ENCODE measurements around the gene DAB1.

Gene DAB1

DNA sequence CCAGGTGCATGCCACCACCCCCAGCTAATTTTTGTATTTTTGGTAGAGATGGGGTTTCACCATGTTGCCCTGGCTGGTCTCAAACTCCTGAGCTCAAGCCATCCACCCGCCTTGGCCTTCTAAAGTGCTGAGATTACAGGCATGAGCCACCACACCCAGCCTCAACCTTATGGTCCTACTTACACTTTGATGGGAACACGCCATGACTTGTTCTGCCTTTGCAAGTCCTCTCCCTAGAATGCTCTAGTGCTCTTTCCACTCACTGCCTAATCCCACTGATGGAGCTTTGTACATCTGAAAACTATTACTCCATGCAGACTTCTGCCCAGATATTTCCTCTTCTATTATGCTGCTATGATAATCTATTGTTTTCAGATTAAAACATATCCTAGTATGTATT is 174.3 kb downstream of the DAB1 start:
- no peak for DNase-seq
- no peaks in the 10 kb centered on the region for H3K9me3 ChIP-seq
- no peak overlapping the region for H3K27ac ChIP-seq
- H3K27me3 ChIP-seq = no peaks in the 10 kb centered on the region
- no peak overlapping the region for H3K4me3 ChIP-seq
- TF ChIP-seq, protein P1, sequence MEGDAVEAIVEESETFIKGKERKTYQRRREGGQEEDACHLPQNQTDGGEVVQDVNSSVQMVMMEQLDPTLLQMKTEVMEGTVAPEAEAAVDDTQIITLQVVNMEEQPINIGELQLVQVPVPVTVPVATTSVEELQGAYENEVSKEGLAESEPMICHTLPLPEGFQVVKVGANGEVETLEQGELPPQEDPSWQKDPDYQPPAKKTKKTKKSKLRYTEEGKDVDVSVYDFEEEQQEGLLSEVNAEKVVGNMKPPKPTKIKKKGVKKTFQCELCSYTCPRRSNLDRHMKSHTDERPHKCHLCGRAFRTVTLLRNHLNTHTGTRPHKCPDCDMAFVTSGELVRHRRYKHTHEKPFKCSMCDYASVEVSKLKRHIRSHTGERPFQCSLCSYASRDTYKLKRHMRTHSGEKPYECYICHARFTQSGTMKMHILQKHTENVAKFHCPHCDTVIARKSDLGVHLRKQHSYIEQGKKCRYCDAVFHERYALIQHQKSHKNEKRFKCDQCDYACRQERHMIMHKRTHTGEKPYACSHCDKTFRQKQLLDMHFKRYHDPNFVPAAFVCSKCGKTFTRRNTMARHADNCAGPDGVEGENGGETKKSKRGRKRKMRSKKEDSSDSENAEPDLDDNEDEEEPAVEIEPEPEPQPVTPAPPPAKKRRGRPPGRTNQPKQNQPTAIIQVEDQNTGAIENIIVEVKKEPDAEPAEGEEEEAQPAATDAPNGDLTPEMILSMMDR (IDR thresholded peaks at IDR 0.05) = no peak
- H3K36me3 ChIP-seq = no peaks in the 10 kb centered on the region
- intact Hi-C loops (cut with DNase I; ENCODE audit: low total_unique reads) = no loop called here
- no peaks in the 10 kb centered on the region for H3K4me1 ChIP-seq

DNA sequence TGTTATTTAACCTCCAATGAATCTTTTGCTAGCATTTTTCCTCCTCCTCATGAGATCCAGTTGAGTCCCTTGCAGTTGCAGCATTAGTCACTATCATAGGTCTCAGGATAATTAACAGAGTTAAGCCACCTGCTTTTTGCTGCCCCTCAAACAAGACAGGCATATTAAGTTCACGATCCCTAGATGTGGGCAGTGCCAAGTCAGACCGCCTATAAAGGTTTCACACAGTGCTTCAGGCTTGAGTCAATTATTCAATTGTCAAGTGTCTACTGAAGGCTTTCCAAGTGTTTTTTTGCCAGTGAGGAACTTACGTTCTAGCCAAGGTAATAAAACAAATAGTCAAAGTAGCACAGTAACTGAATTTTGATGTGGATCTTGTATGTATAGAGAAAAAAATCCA is 175.0 kb downstream of the DAB1 start:
- intact Hi-C loops (cut with DNase I; ENCODE audit: low total_unique reads) = no loop called here
- TF ChIP-seq, protein P1 (IDR thresholded peaks at IDR 0.05) = no peak

DNA sequence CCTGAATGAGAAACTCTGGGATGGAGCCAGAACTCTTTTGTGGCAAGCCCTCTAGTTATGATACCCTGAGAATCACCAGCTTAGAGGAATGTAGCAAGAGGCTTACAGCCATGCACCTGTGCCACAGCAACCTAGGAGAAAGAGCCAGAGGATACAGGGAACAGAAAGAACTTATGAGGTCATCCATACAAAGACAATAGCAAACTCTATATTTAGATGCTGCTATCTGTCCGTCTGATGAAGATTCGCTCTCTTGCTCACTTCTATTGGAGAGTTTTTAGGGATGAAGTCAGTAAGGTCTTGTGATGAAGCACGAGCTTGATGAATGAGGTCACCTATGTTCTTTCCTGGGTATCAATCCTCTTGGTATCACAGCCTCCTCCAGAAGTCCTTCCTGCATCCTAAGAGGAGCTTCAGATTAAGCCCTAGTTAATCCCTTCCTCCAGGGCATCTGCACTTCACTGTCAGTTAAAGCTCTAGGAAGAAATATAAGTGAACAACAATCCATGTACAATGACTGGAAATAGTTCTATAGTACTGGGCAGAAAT is 185.6 kb downstream of the DAB1 start:
- Histone ChIP-seq H3K27me3 (no peaks in the 10 kb centered on the region), H3K36me3 (no peaks in the 10 kb centered on the region), H3K4me3 (no peak overlapping the region), H3K27ac (no peak overlapping the region), H3K4me1 (no peaks in the 10 kb centered on the region), H3K9me3 (no peaks in the 10 kb centered on the region)
- no peak for DNase-seq
- intact Hi-C loops (cut with DNase I; ENCODE audit: low total_unique reads) = no loop called here
- TF ChIP-seq, protein P1 (IDR thresholded peaks at IDR 0.05) = no peak

More for the DNA sequence above, 175.0 kb downstream of the DAB1 start:
- H3K9me3 ChIP-seq = no peaks in the 10 kb centered on the region
- no peak overlapping the region for H3K4me3 ChIP-seq
- no peaks in the 10 kb centered on the region for H3K27me3 ChIP-seq
- no peak for DNase-seq
- H3K27ac ChIP-seq = no peak overlapping the region
- H3K36me3 ChIP-seq = no peaks in the 10 kb centered on the region
- no peaks in the 10 kb centered on the region for H3K4me1 ChIP-seq

DNA sequence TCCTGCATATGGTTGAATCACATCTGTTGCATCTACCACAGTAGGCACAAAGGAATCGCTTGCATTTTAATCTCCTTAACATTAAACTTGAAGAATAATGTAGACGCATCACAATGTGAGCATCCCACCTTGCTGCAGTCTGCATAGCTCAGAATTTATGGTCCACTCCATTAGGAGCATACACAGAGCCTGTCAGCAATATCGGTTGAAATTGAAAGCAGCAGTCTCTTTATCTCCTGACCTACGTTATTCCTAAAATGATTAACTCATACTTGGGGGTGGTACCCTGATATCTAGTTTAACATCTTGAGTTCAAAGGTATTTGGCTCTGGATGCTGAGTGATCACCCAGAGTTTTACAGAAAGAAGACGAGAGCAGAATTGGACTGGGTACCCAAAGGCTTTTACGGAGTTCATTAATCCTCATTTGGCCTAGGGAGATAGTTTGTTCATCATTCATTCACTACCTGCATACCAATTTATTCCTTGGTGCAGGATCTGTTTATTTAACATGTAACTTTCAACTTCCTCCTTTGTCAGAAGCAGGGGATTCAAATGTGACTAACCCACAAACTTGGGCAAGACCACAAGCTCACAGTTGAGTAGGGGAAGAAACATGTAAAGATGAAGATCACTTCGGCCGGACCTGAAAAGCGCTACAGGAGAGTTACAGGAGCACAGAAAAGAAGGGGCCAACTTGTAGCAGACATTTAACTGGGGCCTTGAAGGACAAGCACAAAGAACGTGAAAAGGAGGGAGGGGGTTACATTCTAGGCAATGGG is 187.9 kb downstream of the DAB1 start:
- H3K36me3 ChIP-seq = no peaks in the 10 kb centered on the region
- no peaks in the 10 kb centered on the region for H3K4me1 ChIP-seq
- no peaks in the 10 kb centered on the region for H3K27me3 ChIP-seq
- no peak overlapping the region for H3K27ac ChIP-seq
- H3K4me3 ChIP-seq = no peak overlapping the region
- no peaks in the 10 kb centered on the region for H3K9me3 ChIP-seq
- TF ChIP-seq, protein P1 (IDR thresholded peaks at IDR 0.05) = no peak
- no peak for DNase-seq
- intact Hi-C loops (cut with DNase I; ENCODE audit: low total_unique reads) = no loop called here

DNA sequence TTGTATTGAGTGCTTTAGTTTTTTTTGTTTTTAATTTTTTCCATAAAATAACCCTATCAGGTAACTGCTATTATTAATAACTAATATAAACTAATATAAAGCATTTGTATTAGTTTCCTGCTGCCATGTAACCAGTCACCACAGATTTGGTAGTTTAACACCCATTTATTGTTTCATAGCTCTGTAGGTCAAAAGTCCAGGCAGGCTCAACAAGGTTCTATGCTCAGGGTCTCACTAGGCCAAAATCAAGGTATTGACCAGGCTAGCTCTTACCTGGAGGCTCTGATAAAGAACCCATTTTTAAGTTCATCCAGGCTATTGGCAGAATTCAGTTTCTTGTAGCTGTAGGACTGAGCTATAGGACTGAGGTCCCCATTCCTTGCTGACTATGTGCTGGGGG is 189.4 kb downstream of the DAB1 start:
- TF ChIP-seq, protein P1 (IDR thresholded peaks at IDR 0.05) = no peak
- Histone ChIP-seq H3K9me3 (no peaks in the 10 kb centered on the region), H3K36me3 (no peaks in the 10 kb centered on the region), H3K27me3 (no peaks in the 10 kb centered on the region), H3K4me1 (no peaks in the 10 kb centered on the region), H3K27ac (no peak overlapping the region), H3K4me3 (no peak overlapping the region)
- intact Hi-C loops (cut with DNase I; ENCODE audit: low total_unique reads) = no loop called here
- no peak for DNase-seq

All from tibial artery (tissue), 4 donors.